HG03571 (cell line): ENCODE results near the gene SECISBP2.

Experiments used
- ATAC-seq: cut with Tn5 transposase; IDR thresholded peaks from one replicate; pipeline ENCODE4 v1.9.1; 2021; ENCODE audit not compliant: unreplicated experiment

SECISBP2 gene

GRCh38 chr9:89380437-89381307, 62.4 kb downstream of the SECISBP2 start:
- ATAC-seq = no peak

- ATAC-seq = no peak
Measured at GRCh38 chr9:89381308-89381609, 63.0 kb downstream of the SECISBP2 start.

- ATAC-seq = no peak
Measured at GRCh38 chr9:89382026-89382986, 64.0 kb downstream of the SECISBP2 start.

- ATAC-seq = no peak
Measured at GRCh38 chr9:89383030-89383720, 64.9 kb downstream of the SECISBP2 start.

DNA sequence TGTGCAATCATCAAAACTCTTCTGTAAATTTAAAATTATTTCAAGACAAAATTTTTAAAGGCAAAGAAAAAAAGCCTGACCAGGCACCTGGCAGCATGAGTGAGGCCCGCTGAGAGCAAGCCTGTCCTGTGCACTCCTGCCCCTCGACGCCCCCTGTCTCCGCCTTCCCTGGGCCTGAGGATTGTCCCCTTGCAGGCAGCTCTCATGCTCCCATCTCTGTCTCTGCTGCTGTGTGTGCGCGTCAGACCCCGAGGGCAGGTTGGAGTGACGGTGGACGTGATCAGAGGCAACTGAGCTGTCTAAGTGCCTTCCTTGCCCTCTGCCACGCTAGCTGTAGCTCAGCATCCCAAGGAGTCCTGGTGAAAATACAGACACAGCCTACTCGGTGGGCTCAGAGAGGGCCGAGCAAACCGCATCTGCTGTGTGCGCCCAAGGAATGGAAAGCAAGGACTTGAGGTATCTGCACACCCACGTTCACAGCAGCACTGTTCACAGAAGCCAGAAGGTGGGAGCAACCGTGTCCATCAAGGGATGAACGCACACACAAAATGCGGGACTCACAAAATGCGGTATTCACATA, 65.5 kb downstream of the SECISBP2 start:
- ATAC-seq = no peak

GRCh38 chr9:89384783-89385182, 66.5 kb downstream of the SECISBP2 start:
- no peak for ATAC-seq

DNA sequence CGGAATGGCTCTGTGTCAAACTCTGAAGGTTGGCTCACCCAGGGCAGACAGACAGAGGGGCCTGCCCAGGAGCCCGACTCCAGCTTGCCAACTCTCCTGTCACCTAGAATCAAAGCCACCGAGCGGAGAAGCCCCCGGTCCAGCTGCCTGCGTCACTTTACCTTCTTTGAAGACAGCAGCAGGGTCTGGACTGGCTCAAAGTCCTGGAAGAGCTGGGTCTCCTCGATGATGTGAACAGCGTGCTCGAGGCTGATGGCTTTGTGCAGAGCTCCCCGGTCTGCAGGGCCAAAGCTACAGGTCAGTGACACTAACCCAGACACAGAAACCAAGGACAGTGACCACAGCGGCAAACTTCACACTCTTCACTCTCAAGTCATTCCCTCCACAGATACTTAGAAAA, 67.9 kb downstream of the SECISBP2 start:
- ATAC-seq = no peak

GRCh38 chr9:89386797-89387196, 68.5 kb downstream of the SECISBP2 start:
- ATAC-seq = no peak

GRCh38 chr9:89387197-89387849, 69.0 kb downstream of the SECISBP2 start:
- ATAC-seq = no peak

DNA sequence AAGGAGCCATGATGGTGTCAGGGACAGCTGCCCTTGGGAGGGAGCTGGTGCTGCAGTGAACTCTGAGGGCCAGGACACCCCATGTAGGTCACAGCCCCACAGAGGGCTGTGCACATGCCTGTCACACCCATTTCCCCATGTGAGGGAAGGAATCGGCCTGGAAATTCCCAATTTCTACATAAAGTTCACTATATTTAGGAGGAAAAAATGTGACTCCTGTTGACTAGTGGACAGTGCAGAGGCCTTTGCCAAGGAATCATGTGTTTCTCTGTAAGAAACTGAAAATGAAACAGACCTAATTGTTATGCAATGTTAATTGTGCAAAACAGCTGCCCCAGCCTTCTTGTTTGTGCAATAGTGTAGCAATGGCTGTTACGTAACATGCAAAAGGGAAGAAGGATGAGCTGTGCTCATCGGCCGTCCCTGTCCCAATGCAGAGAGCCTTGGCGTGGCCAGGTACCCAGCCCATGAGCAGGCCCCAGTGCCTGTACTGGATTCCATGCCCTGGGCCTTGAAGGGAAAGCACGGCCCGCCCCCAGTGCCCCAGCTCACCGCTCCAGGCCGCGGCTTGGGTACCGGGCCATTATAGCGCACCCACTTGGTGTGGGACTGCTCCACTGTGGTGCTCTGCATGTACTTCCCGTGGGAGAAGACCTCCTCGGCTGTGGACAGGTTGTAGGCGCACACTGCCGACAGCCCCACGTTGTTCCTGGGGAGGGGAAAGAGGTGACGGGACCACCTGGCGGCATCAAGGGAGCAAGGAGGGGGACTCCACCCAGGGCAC, 70.0 kb downstream of the SECISBP2 start:
- no peak for ATAC-seq

GRCh38 chr9:89388868-89389177, 70.5 kb downstream of the SECISBP2 start:
- ATAC-seq = no peak

GRCh38 chr9:89390068-89390555, 71.8 kb downstream of the SECISBP2 start:
- ATAC-seq = no peak

DNA sequence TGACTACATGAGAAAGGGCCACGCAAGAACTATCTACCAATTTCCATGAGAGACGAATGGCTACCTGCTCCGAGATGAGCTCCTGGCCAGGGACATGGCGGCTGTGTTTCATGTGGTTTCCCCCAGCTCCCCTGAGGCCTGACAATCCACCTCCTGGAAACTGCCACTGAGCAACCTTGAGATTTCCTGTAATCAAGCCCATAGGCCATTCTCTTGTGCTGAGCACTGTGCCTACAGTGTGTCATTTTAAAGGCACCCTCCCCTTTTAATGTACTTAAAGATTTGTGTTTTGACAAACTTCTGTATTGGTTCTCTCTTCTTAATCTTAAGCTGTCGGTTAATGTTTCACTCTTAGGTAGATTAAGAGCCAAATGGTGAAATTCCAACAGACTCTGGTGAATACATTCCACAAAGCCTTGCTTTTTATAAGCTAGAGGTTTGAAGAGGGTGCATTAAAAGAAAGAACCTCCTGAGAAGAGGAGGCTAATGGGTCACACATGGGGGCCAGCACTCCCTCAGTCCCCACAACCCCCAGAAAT, 72.3 kb downstream of the SECISBP2 start:
- no peak for ATAC-seq

- ATAC-seq = no peak
Measured at GRCh38 chr9:89391585-89391984, 73.3 kb downstream of the SECISBP2 start.

DNA sequence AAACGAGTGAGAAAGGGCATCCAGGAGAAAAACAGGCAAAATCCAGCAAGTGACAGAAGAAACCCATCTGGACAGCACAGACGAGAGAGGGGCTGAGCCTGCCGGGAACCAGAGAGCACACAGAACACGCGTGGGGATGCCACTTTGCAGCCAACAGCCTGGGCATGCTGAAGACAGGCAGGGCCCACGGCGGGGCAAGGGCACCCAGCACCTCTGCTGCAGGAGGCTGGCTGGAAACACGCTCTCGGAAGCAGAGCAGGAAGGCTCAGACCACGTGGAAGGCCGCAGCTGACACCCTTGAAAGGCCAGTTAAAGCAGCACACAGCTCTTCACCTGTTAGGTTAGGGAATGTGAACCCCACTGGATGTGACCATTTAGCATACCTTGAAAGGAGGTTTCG, 76.1 kb downstream of the SECISBP2 start:
- no peak for ATAC-seq

- ATAC-seq = no peak
Measured at GRCh38 chr9:89395931-89396710, 77.8 kb downstream of the SECISBP2 start.

GRCh38 chr9:89397471-89397870, 79.2 kb downstream of the SECISBP2 start:
- ATAC-seq = no peak

GRCh38 chr9:89398621-89399020, 80.3 kb downstream of the SECISBP2 start:
- no peak for ATAC-seq
